Thoracic aorta (tissue), 2 donors: Measurements from ENCODE around the gene MYO1D. TPM values are rescaled to one million over a fixed set of nuclear protein-coding genes. Genes with fewer than 3 reads are reported as not detected.

Experiments used
- ATAC-seq: fragments of 150-250 bp; one replicate; pipeline ENCODE4 v1.8.0; 2017; ENCODE audit warnings: low read depth; ENCODE audit not compliant: insufficient number of reproducible peaks, low FRiP score
- DNase-seq: peaks from one replicate; pipeline ENCODE4 v3.0.0-alpha.2; 2020; ENCODE audit warnings: low spot score
- H3K27ac ChIP-seq, 2 donors: fragments of 200-600 bp; sonication (generic); 1 replicate in 1 of 2; 2 replicates in 1 of 2; pipeline ENCODE4 v1.5.1; 2016; ENCODE audit warnings: mild to moderate bottlenecking in 2 of 2, moderate library complexity in 2 of 2
- H3K27me3 ChIP-seq: fragments of 200-600 bp; sonication (generic); replicated peaks from 2 replicates; pipeline ENCODE4 v1.6.0; 2016; ENCODE audit warnings: mild to moderate bottlenecking; ENCODE audit not compliant: insufficient read depth
- H3K36me3 ChIP-seq: fragments of 200-600 bp; sonication (generic); one replicate; pipeline ENCODE4 v1.5.1; 2016
- H3K4me1 ChIP-seq, 2 donors: fragments of 200-600 bp; sonication (generic); 1 replicate in 1 of 2; 2 replicates in 1 of 2; pipeline versions ENCODE4 v1.5.1 to v1.6.0; 2016; ENCODE audit warnings: low read depth in 2 of 2, mild to moderate bottlenecking in 1 of 2; ENCODE audit not compliant: control insufficient read depth in 1 of 2
- H3K4me3 ChIP-seq: fragments of 200-600 bp; sonication (generic); 2 replicates; pipeline ENCODE4 v1.5.1; 2016; ENCODE audit warnings: mild to moderate bottlenecking
- H3K9me3 ChIP-seq: fragments of 200-600 bp; sonication (generic); 2 replicates; pipeline ENCODE4 v1.5.1; 2016
- CTCF ChIP-seq: fragments of 200-600 bp; sonication (generic); IDR thresholded peaks from one replicate; pipeline ENCODE4 v1.5.1; 2019; ENCODE audit warnings: antibody characterized with exemption
- total RNA-seq, 2 donors: library from RNA; depleted of rRNA; stranded (reverse); fragments of >200 nt; gene quantifications; one replicate each; pipeline versions ENCODE4 v1.1.0 to v1.2.3, GENCODE V29; 2016

The MYO1D gene
- total RNA-seq, 2 donors from 2014 or later, result 257 to 370 TPM

GRCh38 chr17:32664936-32665583, 211.9 kb downstream of the MYO1D start:
- ATAC-seq, result no peak
- no peak for TF ChIP-seq CTCF
- Histone ChIP-seq H3K4me1 (no peaks in the 10 kb centered on the region), H3K27me3 (no peaks in the 10 kb centered on the region), H3K36me3 (no peaks in the 10 kb centered on the region), H3K9me3 (no peaks in the 10 kb centered on the region), H3K4me3 (no peak overlapping the region), H3K27ac (no peak overlapping the region)
- DNase-seq, result no peak

GRCh38 chr17:32660496-32660985, 216.4 kb downstream of the MYO1D start:
- Histone ChIP-seq H3K27ac (no peak overlapping the region), H3K4me3 (no peak overlapping the region), H3K4me1 (peaks cover 15 to 36% of the 10 kb centered on the region in 2 donors), H3K36me3 (peaks cover 3% of the 10 kb centered on the region), H3K9me3 (no peaks in the 10 kb centered on the region), H3K27me3 (no peaks in the 10 kb centered on the region)
- DNase-seq (no peak), ATAC-seq (no peak)
- no peak for TF ChIP-seq CTCF

- H3K36me3 ChIP-seq, result peaks cover 14% of the 10 kb centered on the region
- peak; percentile 39 for ATAC-seq
- TF ChIP-seq CTCF, result peak; percentile 94
- no peak overlapping the region for H3K27ac ChIP-seq
- peak; percentile 18 for DNase-seq
- H3K4me3 ChIP-seq, result no peak overlapping the region
- no peaks in the 10 kb centered on the region for H3K9me3 ChIP-seq
- H3K27me3 ChIP-seq, result no peaks in the 10 kb centered on the region
- H3K4me1 ChIP-seq, result peaks cover 15 to 36% of the 10 kb centered on the region in 2 donors
Observed at GRCh38 chr17:32659419-32659842, 217.5 kb downstream of the MYO1D start.

GRCh38 chr17:32658470-32659418, 218.2 kb downstream of the MYO1D start:
- H3K27ac ChIP-seq, result peak overlapping the region; percentile 8 to 23
- TF ChIP-seq CTCF, result no peak
- H3K36me3 ChIP-seq, result peaks cover 21% of the 10 kb centered on the region
- ATAC-seq (peak; percentile 5), DNase-seq (no peak)
- H3K9me3 ChIP-seq, result no peaks in the 10 kb centered on the region
- peaks cover 15 to 36% of the 10 kb centered on the region in 2 donors for H3K4me1 ChIP-seq
- H3K4me3 ChIP-seq, result peak overlapping the region; percentile 9
- no peaks in the 10 kb centered on the region for H3K27me3 ChIP-seq

GRCh38 chr17:32656886-32657285, 220.0 kb downstream of the MYO1D start:
- H3K9me3 ChIP-seq, result no peaks in the 10 kb centered on the region
- H3K4me1 ChIP-seq, result peaks cover 15 to 36% of the 10 kb centered on the region in 2 donors
- H3K36me3 ChIP-seq, result peaks cover 33% of the 10 kb centered on the region
- no peaks in the 10 kb centered on the region for H3K27me3 ChIP-seq
- H3K4me3 ChIP-seq, result no peak overlapping the region
- TF ChIP-seq CTCF, result no peak
- H3K27ac ChIP-seq, result peak overlapping the region in 1 of 2 donors; percentile 1
- ATAC-seq (no peak), DNase-seq (no peak)
